HCT116 (cell line): Measurements from ENCODE around the gene SRGAP1. TPM values are rescaled to one million over a fixed set of nuclear protein-coding genes. Genes with fewer than 3 reads are reported as not detected.

Experiments used
- ATAC-seq: fragments of 200-7000 bp; cut with Tn5 transposase; 2 replicates; pipeline ENCODE4 v1.9.1; 2020; ENCODE audit warnings: mild to moderate bottlenecking, moderate library complexity
- BruUV-seq: library from RNA; stranded (reverse); fragments of 400-500 nt; replicated peaks from 2 replicates; lab custom pipeline; 2021; lab: Mats Ljungman, UMichigan
- CTCF ChIA-PET: fragments of 300-600 bp; sonication (Branson Sonifier 250); formaldehyde crosslinking; loops from one replicate; lab custom pipeline; 2021; ENCODE audit warnings: antibody characterized with exemption; lab: Charles Lee
- POLR2A ChIA-PET: fragments of 300-600, 350-600 bp; sonication (Branson Sonifier 250); formaldehyde crosslinking; loops from one replicate; lab custom pipeline; 2021; ENCODE audit warnings: antibody characterized with exemption; lab: Charles Lee
- RAD21 ChIA-PET, 2 experiments: fragments of 300-600 bp; sonication (Branson Sonifier 250); formaldehyde crosslinking; loops; one replicate each; lab custom pipeline; 2023; ENCODE audit warnings: low total read pairs in 2 of 2; ENCODE audit not compliant: uncharacterized antibody in 2 of 2, unreplicated experiment in 2 of 2, low non-redundant PET in 1 of 2; lab: Charles Lee
- DNase-seq: peaks from one replicate; pipeline ENCODE4 v3.0.0-alpha.2; 2010; ENCODE audit warnings: low read depth, low spot score
- H2AFZ ChIP-seq: fragments of 200-600 bp; shearing (Covaris generic), sonication (generic); 2 replicates; pipeline ENCODE4 v1.6.1; 2017; ENCODE audit warnings: low read depth, mixed run types, mixed read lengths, antibody characterized with exemption, low read length; ENCODE audit not compliant: poor library complexity, severe bottlenecking
- H3K27ac ChIP-seq: 2 replicates; pipeline ENCODE4 v1.5.1; 2012; ENCODE audit warnings: low read depth, low read length
- H3K27me3 ChIP-seq: fragments of 200-600 bp; sonication (generic); 2 replicates; pipeline ENCODE4 v1.6.1; 2016; ENCODE audit warnings: mixed run types, low read length, mixed read lengths; ENCODE audit not compliant: insufficient read depth
- H3K36me3 ChIP-seq, 2 experiments: fragments of 200-500 bp in 1 of 2; fragments of 200-600 bp in 1 of 2; sonication (Bioruptor generic) in 1 of 2; sonication (generic) in 1 of 2; 2 replicates each; pipeline versions ENCODE4 v1.5.1 to v1.6.1; 2014 to 2016; ENCODE audit warnings: low read length in 2 of 2, inconsistent platforms in 1 of 2, mixed read lengths in 1 of 2, mixed run types in 1 of 2; ENCODE audit not compliant: insufficient read depth in 2 of 2, control insufficient read depth in 1 of 2
- H3K4me1 ChIP-seq, 2 experiments: fragments of 200-600 bp in 1 of 2; sonication (generic) in 1 of 2; 2 replicates each; pipeline versions ENCODE4 v1.5.1 to v1.6.1; 2012 to 2017; ENCODE audit warnings: low read length in 2 of 2, inconsistent platforms in 1 of 2, mild to moderate bottlenecking in 1 of 2, mixed read lengths in 1 of 2, mixed run types in 1 of 2, moderate library complexity in 1 of 2; ENCODE audit not compliant: insufficient read depth in 2 of 2, control insufficient read depth in 1 of 2
- H3K4me2 ChIP-seq: fragments of 200-600 bp; sonication (generic); 2 replicates; pipeline ENCODE4 v1.6.1; 2017; ENCODE audit warnings: mixed run types, low read length, mixed read lengths
- H3K4me3 ChIP-seq, 2 experiments: fragments of 200-600 bp in 1 of 2; sonication (generic) in 1 of 2; replicated peaks in 1 of 2; 2 replicates each; pipeline ENCODE4 v1.5.1; 2011 to 2016; ENCODE audit warnings: low read length in 2 of 2, control low read depth in 1 of 2, low read depth in 1 of 2, mild to moderate bottlenecking in 1 of 2, mixed read lengths in 1 of 2, mixed run types in 1 of 2
- H3K79me2 ChIP-seq: fragments of 200-600 bp; sonication (generic); 2 replicates; pipeline ENCODE4 v1.6.1; 2017; ENCODE audit warnings: mild to moderate bottlenecking, mixed run types, low read length, moderate library complexity, mixed read lengths; ENCODE audit not compliant: insufficient read depth
- H3K9ac ChIP-seq: fragments of 200-600 bp; sonication (generic); 2 replicates; pipeline ENCODE4 v1.6.1; 2016; ENCODE audit warnings: low read length, mixed read lengths
- H3K9me2 ChIP-seq: fragments of 200-600 bp; sonication (generic), shearing (Covaris generic); 2 replicates; pipeline ENCODE4 v1.6.1; 2017; ENCODE audit warnings: mixed run types, mild to moderate bottlenecking, moderate library complexity; ENCODE audit not compliant: insufficient read depth
- H3K9me3 ChIP-seq, 2 experiments: fragments of 200-500 bp in 1 of 2; fragments of 200-600 bp in 1 of 2; sonication (Bioruptor generic) in 1 of 2; sonication (generic) in 1 of 2; 2 replicates each; pipeline ENCODE4 v1.6.1; 2014 to 2017; ENCODE audit warnings: low read length in 2 of 2, mixed read lengths in 2 of 2, inconsistent platforms in 1 of 2, low read depth in 1 of 2, mild to moderate bottlenecking in 1 of 2, mixed run types in 1 of 2, moderate library complexity in 1 of 2; ENCODE audit not compliant: control insufficient read depth in 1 of 2, insufficient read depth in 1 of 2
- H4K20me1 ChIP-seq: fragments of 200-600 bp; sonication (generic), shearing (Covaris generic); 2 replicates; pipeline ENCODE4 v1.6.1; 2017; ENCODE audit warnings: mixed run types, mild to moderate bottlenecking, moderate library complexity; ENCODE audit not compliant: insufficient read depth
- EGR1 ChIP-seq: IDR thresholded peaks from 2 replicates; pipeline ENCODE4 v1.6.1; 2012; ENCODE audit warnings: low read depth
- ELF1 ChIP-seq: IDR thresholded peaks from 2 replicates; pipeline ENCODE4 v1.6.1; 2012; ENCODE audit warnings: low read depth, borderline replicate concordance
- EZH2 ChIP-seq: fragments of 200-600 bp; sonication (generic); IDR thresholded peaks from 2 replicates; pipeline ENCODE4 v1.6.1; 2017; ENCODE audit warnings: antibody characterized with exemption, mixed run types
- POLR2A ChIP-seq: IDR thresholded peaks from 2 replicates; pipeline ENCODE4 v1.7.0; 2011; ENCODE audit warnings: borderline replicate concordance; ENCODE audit not compliant: insufficient read depth, insufficient read length; ENCODE audit errors: extremely low read depth
- RAD21 ChIP-seq: IDR thresholded peaks from 2 replicates; pipeline ENCODE4 v1.6.1; 2012; ENCODE audit warnings: low read depth, mild to moderate bottlenecking
- SIN3A ChIP-seq: IDR thresholded peaks from 2 replicates; pipeline ENCODE4 v1.6.1; 2012; ENCODE audit warnings: low read depth
- YY1 ChIP-seq: IDR thresholded peaks from 2 replicates; pipeline ENCODE4 v1.6.1; 2011; ENCODE audit warnings: low read length, low read depth, moderate library complexity, mild to moderate bottlenecking; ENCODE audit not compliant: insufficient replicate concordance; ENCODE audit errors: extremely low read depth
- ZFX ChIP-seq: fragments of 450-650 bp; IDR thresholded peaks from 2 replicates; pipeline ENCODE4 v1.6.1; 2017
- intact Hi-C: fragments of 100-400 bp; cut with micrococcal nuclease; formaldehyde crosslinking; loops from 2 replicates; pipeline ENCODE4 v1.10.0; 2022
- total RNA-seq: library from RNA; stranded (reverse); gene quantifications from one replicate; pipeline ENCODE4 v1.2.1, GENCODE V29; 2021; ENCODE audit not compliant: unreplicated experiment
- TF ChIP-seq, protein P1 (sequence below): IDR thresholded peaks from 2 replicates; pipeline ENCODE4 v1.6.1; 2011; ENCODE audit warnings: mild to moderate bottlenecking, low read length, moderate library complexity; ENCODE audit not compliant: insufficient replicate concordance; ENCODE audit errors: extremely low read depth
- TF ChIP-seq, protein P2 (sequence below), 3 experiments: fragments of 200-600 bp in 1 of 3; sonication (generic) in 1 of 3; IDR thresholded peaks in 2 of 3; conservative IDR thresholded peaks in 1 of 3; 2 replicates each; pipeline ENCODE4 v1.5.1; 2012 to 2017; ENCODE audit warnings: low read depth in 2 of 3, low read length in 2 of 3, antibody characterized with exemption in 1 of 3, borderline replicate concordance in 1 of 3, control low read depth in 1 of 3, mild to moderate bottlenecking in 1 of 3, mixed read lengths in 1 of 3, mixed run types in 1 of 3, moderate library complexity in 1 of 3; ENCODE audit not compliant: insufficient read depth in 1 of 3
- TF ChIP-seq, protein P3 (sequence below): IDR thresholded peaks from 2 replicates; pipeline ENCODE4 v1.6.1; 2012

Gene SRGAP1
- total RNA-seq, 1 experiment from 2014 or later, result 16.6 TPM

DNA sequence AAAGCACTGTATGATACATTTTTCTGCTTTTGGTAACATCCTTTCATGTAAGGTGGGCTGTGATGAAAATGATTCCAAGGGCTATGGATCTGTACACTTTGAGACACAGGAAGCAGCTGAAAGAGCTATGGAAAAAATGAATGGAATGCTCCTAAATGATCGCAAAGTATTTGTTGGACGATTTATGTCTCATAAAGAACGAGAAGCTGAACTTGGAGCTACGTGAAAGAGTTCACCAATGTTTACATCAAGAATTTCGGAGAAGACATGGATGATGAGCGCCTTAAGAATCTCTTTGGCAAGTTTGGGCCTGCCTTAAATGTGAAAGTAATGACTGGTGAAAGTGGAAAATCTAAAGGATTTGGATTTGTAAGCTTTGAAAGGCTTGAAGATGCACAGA, 22.1 kb upstream of the SRGAP1 start (continued):
- TF ChIP-seq RAD21 (no peak), ELF1 (no peak), SIN3A (no peak), POLR2A (no peak), YY1 (no peak)
- TF ChIP-seq, protein P1, sequence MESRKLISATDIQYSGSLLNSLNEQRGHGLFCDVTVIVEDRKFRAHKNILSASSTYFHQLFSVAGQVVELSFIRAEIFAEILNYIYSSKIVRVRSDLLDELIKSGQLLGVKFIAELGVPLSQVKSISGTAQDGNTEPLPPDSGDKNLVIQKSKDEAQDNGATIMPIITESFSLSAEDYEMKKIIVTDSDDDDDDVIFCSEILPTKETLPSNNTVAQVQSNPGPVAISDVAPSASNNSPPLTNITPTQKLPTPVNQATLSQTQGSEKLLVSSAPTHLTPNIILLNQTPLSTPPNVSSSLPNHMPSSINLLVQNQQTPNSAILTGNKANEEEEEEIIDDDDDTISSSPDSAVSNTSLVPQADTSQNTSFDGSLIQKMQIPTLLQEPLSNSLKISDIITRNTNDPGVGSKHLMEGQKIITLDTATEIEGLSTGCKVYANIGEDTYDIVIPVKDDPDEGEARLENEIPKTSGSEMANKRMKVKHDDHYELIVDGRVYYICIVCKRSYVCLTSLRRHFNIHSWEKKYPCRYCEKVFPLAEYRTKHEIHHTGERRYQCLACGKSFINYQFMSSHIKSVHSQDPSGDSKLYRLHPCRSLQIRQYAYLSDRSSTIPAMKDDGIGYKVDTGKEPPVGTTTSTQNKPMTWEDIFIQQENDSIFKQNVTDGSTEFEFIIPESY, result no peak
- TF ChIP-seq, protein P2, sequence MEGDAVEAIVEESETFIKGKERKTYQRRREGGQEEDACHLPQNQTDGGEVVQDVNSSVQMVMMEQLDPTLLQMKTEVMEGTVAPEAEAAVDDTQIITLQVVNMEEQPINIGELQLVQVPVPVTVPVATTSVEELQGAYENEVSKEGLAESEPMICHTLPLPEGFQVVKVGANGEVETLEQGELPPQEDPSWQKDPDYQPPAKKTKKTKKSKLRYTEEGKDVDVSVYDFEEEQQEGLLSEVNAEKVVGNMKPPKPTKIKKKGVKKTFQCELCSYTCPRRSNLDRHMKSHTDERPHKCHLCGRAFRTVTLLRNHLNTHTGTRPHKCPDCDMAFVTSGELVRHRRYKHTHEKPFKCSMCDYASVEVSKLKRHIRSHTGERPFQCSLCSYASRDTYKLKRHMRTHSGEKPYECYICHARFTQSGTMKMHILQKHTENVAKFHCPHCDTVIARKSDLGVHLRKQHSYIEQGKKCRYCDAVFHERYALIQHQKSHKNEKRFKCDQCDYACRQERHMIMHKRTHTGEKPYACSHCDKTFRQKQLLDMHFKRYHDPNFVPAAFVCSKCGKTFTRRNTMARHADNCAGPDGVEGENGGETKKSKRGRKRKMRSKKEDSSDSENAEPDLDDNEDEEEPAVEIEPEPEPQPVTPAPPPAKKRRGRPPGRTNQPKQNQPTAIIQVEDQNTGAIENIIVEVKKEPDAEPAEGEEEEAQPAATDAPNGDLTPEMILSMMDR (IDR thresholded peaks at IDR 0.05 in 2 of 3, conservative IDR thresholded peaks at IDR 0.05 in 1 of 3; ENCODE audit: borderline replicate concordance in 1 of 3, insufficient read depth in 1 of 3, low read depth in 2 of 3, low read length in 2 of 3), result no peak

DNA sequence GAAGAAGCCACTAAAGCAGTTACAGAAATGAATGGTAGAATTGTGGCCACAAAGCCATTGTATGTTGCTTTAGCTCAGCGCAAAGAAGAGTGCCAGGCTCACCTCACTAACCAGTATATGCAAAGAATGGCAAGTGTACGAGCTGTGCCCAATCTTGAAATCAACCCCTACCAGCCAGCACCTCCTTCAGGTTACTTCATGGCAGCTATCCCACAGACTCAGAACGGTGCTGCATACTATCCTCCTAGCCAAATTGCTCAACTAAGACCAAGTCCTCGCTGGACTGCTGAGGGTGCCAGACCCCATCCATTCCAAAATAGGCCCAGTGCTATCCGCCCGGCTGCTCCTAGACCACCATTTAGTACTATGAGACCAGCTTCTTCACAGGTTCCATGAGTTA, 21.5 kb upstream of the SRGAP1 start:
- H3K4me2 ChIP-seq, result no peak overlapping the region
- no peak overlapping the region for H3K27ac ChIP-seq
- TF ChIP-seq ZFX (no peak), EGR1 (no peak), POLR2A (no peak), EZH2 (no peak)
- TF ChIP-seq, protein P2 (IDR thresholded peaks at IDR 0.05 in 2 of 3, conservative IDR thresholded peaks at IDR 0.05 in 1 of 3; ENCODE audit: borderline replicate concordance in 1 of 3, insufficient read depth in 1 of 3, low read depth in 2 of 3, low read length in 2 of 3), result no peak
- TF ChIP-seq, protein P3, sequence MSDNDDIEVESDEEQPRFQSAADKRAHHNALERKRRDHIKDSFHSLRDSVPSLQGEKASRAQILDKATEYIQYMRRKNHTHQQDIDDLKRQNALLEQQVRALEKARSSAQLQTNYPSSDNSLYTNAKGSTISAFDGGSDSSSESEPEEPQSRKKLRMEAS, result no peak
- H3K9me3 ChIP-seq, result no peaks in the 10 kb centered on the region
- no peaks in the 10 kb centered on the region for H3K9me2 ChIP-seq
- no peaks in the 10 kb centered on the region for H3K4me1 ChIP-seq
- H3K9ac ChIP-seq, result no peak overlapping the region
- BruUV-seq, result no TSS peak
- no peak overlapping the region for H3K4me3 ChIP-seq
- H2AFZ ChIP-seq, result no peak overlapping the region
- H3K27me3 ChIP-seq, result no peaks in the 10 kb centered on the region
- no peaks in the 10 kb centered on the region for H4K20me1 ChIP-seq
- DNase-seq (no peak), ATAC-seq (no peak; the same call in 1 of the 2 replicates)
- intact Hi-C loops, result loop anchor here (10.0 kb wide), 2 partner anchors 872 to 932 kb away; partner anchors contain the start of gene GNS
- no peaks in the 10 kb centered on the region for H3K79me2 ChIP-seq
- ChIA-PET CTCF (no interaction called here), RAD21 (no interaction called here), POLR2A (no interaction called here)
- no peaks in the 10 kb centered on the region for H3K36me3 ChIP-seq
